HG03066 (cell line): ENCODE results near the gene ANXA5.
"Not testable (repeated sequence)": the region's sequence is repeated elsewhere in the genome, so short reads cannot be mapped to it uniquely, and the experiment has no call there.

Source experiments
- ATAC-seq: cut with Tn5 transposase; IDR thresholded peaks from one replicate; pipeline ENCODE4 v1.9.1; 2021; ENCODE audit warnings: low read depth; ENCODE audit not compliant: unreplicated experiment

ANXA5 gene

DNA sequence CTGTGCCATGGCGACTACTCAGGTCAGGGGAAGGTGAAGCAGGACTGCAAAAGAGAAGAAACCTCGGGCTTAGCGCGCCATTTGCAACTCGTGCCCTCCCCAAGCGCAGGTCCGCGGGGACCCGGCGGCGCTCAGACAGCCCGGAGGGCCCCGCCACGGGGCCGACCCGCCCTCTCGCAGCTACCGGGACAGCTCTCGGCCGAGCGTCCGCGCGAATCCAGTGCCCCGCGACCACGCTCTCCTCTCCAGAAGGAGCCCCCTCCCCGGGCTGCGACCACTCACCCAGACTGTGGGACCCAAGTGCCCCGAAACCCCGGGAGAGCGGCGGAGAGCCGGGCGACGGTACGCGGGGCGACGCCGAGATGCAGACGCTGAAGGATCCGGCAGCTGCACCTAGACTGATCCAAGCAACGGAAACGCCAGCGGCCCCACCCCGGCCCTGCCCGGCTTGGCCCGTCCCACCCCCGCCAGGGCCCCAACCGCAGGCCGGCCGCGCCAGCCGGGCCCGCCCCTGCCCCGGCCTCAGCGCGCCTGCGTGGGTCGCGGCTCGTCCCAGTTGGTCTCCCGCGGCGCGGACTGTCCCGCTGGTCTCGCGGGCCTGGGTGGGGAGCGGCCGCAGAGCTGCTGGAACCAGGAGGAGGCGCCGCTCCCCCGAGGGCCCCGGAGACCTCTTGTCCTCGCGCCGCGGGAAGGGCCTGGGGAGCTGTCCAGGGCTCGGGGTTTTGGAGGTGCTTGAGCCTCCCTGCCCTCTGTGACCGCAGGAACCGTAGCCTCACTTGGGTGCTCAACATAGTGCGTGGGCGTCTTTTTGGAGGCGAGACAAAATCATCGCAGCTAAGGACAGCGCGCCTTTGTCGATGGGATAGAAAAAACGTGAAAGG is at the start of gene ANXA5:
Gene ANXA5, minus strand, starts transcription at position 400 of the 881 bp plus-strand sequence. Its CDS starts 391 bp downstream, at position 9.
- ATAC-seq: peak; percentile 87

DNA sequence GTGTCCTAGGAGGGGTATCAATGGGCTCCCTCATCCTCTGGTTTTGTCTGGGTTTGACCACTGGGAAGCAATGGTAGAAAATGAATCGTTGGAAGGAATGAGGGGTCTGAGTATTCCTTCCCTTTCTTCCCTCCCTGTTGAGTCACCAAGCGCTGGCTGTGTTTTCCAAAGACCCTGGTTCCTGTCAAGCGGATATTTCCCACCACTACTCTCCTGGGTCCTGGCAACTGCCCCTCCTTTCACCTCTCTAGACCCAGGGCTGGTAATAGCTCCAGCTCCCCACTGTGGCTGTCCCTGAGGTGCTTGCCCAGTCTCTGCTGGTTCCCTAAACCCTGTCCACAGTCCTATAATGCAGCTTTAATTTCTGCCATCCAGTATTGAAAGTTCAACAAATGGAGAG is 46.0 kb upstream of the ANXA5 start:
- no peak for ATAC-seq

DNA sequence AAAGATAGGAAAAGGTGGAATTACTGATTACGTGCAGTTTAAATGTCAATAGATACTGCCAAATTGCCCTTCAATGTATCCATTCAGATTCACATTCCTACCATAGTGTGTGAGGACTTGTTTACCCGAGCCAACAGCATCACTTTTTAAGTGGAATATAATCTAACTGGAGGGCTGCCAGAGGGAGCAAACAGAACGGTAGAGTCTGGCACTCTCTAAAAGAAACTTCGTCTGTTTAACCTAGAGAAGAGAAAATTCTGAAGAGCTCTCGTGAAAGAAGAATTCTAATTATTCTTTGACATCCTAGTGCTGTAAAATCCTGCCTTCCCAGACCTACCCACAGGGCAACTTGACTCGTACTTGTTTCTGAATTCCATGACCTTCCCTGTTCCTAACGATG is 45.0 kb upstream of the ANXA5 start:
- no peak for ATAC-seq

DNA sequence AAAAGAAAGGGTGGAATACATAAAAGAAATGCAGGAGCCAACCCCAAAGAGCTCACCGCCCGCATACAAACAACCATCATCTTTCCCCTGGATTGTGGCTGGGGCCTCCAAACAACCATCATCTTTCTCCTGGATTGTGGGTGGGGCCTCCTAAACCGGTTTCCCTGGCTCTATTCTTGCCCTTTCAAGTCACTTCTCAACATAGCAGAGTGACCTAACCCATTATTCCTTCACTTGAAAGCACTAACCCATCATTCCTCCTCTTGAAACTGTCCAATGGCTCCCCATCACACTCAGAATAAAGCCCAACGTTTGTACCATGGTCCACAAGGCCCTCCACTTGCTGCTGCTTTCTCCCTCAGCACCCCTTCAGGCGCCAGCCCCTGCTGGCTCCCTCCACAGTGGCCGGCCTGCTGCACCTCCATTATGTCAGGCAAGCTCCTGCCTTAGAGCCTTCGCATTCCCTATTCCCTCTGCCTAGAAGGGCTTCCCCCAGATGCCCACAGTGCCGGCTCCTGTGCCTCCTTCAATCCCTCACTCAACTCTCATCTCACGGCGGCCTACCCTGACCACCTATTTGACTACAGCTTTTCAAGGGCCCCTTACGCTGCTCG is 44.1 kb upstream of the ANXA5 start:
- no peak for ATAC-seq

DNA sequence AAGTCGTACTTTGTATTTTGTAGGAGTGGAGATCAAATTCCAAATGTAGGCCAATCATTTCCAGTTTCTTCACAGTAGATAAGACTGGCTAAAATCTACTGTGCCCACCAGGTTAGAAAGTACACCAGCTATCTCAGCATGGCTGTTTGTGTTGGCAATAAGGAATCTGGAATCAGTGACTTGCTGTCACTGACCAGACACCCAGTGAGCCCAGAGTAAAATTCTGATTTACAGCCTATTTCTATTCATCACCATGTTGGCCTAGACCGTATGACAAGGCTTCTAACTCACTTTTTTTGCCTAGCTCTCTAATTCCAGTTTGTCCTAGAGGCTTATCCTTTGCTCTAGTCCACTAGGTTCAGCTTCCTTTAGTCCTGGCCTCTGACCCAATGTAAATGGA is 42.8 kb upstream of the ANXA5 start:
- ATAC-seq: no peak

DNA sequence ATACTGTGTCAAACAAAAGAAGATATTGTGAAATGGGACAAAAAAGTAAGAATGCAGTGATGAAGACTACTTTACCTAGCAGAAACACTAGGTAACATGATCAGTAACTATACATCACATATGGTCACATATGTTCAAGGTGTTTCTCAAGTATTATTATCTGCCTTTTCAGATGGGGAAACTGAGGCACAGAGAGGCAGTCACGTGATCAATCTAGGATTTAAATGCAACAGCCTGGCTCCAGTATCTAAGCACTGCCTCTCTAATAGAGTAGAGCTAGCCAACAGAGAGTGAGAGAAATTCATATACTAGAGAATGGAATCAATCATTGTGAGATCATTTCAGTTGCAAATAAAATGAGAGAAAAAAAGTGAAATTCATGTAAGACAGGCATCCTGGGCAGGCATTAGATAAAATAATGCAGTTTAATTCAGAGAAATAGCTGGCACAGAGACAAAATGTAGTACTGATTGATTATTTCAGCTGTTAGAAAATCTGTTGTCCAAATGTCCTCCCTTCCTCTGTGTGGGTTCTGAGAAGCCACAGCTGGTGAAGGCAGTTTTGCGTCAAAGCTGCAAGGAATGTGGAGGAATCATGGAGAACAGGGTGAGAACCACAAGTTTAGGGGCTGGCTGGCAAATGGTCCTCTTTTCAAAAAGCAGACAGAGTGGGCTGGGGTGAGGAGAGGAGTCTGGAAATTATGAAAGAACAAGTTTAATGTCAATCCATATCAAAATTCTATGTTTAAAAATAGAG is 42.2 kb upstream of the ANXA5 start:
- no peak for ATAC-seq

DNA sequence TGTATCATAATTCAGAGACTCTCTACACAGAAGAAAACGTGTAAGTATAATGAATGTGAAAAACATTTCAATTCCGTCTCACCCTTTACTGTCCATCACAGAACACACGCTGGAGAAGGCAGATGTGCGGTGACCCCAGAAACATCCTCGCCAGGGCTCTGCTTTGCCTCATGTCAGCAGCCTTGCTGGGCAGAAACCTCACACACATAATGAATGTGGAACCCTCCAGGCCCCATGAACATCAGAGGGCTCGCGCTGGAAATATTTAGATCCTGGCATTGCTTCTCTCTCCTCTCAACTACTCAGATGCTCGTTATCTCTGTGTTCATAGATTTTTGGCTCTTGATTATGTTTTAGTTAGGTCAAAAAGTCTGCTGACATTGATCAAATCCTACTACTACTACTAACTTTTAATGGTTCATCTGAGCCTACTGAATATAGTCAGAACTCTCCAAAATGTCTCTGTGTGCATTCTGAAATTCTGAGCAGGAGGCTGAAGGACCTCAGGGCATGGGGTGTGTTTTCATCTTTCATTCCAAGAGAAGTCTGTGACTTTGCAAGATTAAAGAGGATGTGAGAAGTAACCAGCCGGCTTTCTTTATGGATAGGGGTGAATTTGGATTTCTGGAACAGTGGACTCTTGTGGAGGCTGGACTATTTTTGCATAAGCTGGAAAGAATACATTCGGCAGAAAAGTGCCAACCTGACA is 41.2 kb upstream of the ANXA5 start:
- no peak for ATAC-seq

DNA sequence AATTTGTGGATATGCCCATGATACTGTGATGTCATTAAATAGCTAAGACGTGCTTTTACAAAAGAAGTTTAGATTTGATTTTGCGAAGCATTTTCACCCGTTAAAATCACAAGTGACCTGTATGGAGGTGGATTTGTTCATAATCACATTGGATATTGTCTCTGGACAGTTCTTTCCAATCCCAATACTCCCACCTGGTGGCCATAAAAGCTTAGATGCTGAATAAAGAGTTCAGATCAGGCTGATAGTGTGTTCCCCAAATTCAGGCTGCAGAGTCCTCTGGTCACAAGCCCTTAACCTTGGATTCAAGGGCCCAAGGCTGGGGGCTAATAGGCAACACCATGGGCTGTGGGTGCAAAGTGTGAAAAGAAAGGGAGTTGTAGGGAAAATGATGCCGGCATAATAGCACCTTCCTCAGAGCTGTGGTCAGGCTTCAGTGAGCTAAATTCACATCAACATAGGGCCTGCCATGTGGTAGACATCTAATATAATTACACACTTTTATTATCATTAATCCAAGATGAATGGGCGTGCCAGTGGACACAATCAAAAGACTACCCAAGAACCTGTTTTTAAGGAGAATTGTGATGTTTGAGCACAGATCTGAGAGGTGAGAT is 40.1 kb upstream of the ANXA5 start:
- ATAC-seq: no peak

DNA sequence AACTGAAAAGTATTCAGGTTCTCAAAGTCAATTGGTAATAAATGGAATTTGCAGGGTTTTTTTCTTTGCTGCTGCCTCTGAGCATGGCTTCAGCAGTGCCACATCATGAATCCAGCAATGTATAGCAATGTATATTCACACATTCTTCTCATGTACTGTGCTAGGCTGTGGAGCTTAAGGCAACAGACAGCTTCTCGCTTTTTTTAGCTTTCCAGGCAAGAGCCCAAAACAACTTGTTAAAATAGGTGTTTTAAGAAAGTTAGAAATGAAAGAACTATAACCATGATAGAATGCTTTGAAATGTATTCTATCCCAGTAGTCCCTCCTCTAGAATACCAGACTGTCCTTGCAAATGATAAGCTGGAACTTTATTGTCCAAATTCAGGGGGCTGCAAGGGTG is 37.8 kb upstream of the ANXA5 start:
- no peak for ATAC-seq

DNA sequence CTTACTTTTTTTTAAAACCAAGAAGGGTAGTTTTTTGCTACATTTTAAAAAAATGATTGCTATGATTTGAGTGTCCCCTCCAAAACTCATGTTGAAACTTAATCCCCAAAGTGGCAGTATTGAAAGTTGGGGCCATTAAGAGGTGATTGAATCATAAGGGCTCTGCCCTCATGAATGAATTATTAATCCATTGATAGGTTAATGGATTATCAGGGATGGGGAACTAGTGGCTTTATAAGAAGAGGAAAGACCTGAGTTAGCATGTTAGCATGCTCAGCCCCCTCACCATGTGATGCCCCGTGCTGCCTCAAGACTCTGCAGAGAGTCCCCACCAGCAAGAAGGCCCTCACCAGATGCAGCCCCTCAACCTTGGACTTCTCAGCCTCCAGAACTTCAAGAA is 37.2 kb upstream of the ANXA5 start:
- ATAC-seq: no peak

DNA sequence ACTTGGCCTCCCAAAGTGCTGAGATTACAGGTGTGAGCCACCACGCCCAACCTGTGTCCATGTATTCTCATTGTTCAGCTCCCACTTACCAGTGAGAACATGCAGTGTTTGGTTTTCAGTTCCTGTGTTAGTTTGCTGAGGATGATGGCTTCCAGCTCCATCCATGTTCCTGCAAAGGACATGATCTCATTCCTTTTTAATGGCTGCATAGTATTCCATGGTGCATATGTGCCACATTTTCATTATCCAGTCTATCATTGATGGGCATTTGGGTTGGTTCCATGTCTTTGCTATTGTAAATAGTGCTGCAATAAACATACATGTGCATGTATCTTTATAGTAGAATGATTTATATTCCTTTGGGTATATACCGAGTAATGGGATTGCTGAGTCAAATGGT is 33.0 kb upstream of the ANXA5 start:
- ATAC-seq: not testable (repeated sequence)

DNA sequence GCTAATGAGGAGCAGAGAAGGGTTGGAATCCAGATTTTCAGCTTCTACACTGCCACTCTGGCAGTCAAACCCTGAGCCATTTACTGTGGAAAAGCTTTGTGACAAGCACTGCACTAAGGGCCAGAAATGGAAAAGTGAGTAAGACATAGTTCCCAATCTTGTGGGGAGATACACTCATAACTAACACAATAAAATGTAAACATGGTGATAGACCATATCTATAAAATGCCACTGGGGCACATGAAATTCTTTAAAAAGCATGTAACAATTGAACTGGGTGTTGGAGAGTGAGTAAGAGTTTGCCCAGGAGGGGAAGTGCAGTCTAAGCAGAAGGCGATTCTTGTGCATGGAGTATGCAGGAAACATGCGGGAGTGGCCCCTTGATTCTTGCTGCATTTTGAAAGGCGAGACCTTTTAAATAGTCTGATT is 32.0 kb upstream of the ANXA5 start:
- no peak for ATAC-seq

DNA sequence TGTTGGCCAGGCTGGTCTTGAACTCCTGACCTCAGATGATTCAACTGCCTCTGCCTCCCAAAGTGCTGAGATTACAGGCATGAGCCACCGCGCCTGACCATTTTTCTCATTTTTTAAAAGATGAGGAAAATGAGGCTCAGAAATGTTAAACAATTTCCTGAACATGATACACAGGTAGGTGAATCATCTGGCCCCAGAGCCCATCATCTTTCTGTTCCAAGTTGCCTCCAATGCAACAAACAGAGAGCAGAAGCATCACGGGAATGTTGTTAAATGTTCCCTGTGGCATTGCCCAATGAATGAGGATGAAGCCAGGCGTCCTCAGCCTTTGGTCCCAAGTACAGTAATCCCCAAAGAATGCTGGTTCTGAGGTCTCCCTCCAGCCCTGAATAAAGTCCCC is 31.3 kb upstream of the ANXA5 start:
- no peak for ATAC-seq

DNA sequence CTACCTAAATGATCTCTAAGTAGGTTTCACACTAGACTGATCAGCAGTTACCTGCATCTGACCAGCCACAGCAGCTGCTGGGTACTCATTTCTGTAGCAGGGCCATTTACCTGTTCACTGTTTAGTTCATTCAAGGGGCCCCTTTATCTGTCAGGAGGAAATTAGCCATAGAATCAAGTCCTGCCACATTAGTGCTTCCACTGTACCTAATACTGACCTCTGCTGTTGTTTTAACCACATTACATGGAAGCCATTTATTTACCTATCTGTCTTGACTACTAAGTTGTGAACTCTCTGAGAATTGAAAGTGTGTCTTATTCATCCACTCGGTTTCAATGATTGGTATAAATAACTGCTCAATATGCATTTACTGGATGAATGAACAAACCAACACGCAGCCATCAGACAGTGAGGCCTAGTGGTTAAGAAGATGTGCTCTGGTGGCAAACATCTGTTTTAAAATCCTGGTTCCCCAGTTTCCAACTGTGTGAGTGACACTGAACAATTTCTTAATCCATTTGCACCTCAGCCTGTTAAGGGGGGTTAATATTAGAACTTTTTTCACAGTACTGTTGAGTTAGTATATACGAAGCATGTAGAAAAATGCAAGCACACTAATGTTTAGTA is 30.0 kb upstream of the ANXA5 start:
- ATAC-seq: peak; percentile 97

DNA sequence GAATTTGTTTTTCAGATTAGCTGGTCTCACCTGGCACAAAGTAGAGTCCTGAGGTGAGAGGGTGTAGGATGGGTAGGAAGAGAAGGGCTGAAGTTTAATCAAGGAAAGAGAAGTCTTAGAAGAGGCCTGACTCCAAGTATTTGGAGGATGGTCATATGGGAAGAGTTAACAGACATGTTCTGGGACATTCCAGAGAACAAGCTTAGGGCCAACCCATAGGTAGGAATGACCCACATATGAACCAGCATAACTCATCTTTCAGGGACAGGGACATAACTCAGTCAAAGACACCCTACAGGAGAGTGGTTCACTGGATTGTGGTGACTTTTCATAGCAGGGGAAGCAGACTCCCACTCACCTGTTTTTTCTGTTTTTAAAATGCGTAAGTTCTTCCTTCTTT is 27.9 kb upstream of the ANXA5 start:
- ATAC-seq: no peak

DNA sequence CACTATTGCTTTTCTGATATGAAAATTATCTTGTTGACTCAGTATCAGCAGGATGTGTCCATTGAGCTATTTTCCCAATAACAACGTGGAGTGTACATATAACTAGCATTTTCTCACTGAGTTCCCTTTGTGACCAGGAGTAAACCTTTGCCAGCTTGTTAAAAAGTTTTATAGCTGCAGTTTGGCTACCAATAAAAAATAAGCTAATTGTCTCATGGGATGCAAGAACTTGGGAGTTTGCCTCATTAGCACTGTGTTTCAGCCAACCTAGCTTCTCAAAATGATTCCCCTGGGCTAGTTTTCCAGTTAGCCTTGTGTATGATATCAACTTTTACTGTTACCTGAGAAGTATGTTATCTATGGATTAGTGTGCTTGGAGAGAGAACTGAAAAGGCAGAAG is 24.9 kb upstream of the ANXA5 start:
- ATAC-seq: no peak

DNA sequence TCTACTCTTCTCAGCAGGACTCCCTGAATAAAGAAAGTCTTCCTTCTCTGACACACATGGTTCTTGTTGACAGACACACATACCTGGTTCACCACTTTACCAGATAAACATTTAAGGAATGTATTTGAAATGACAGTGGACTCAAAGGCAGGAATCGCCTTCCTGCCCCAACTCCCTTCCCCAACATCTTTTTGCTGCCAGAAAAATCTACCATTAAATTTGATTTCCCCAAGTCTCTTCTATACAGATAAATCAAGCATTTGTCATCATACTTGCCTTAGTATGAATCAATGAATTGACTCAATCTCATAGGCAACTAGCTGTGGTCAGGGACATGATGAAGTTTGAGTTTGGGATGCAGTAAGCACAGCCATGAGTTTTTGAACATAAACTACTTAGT is 23.3 kb upstream of the ANXA5 start:
- no peak for ATAC-seq

DNA sequence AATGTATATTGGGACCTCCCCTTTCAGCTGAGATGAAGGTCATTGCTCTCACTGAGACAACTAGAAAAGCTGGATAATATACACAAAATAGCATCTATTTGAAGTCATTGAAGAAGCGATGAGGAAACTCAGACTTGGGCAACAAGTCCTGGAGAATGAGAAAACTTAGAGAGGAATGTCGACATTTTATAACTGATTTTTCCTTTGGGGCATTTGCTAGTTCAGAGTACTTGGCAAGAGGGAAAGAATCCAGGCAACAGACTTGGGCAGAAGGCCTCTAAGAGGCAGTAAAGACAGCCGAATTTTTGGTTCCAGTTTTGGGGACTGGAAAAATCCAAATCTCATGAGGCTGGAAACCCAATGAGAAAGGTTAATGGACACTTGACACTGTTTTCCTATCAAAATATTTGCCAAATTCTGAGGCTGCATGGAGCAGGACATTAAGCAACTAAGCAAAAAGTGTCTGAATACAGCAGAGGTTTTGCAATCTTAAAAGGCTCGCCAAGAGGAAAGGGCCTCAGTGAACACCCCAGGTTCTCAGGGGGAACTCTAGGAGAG is 21.0 kb upstream of the ANXA5 start:
- ATAC-seq: no peak

DNA sequence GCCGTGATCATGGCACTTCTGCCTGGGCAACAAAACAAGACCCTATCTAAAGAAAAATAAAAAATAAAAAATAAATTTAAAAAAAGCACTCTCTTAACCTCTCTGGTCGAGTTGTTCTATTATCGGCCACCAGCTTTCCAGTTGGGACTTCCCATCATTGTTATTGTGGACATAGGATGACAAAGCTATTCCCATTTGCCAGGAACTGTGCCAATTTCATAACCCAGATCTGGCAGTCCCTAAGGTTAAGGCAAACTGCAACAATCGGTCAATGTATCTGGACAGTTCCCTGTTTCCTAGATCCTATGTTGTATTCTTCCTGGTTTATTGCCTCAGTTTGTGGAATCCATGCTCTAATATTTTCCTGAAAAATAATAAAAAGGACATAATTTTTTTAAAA is 17.8 kb upstream of the ANXA5 start:
- no peak for ATAC-seq

DNA sequence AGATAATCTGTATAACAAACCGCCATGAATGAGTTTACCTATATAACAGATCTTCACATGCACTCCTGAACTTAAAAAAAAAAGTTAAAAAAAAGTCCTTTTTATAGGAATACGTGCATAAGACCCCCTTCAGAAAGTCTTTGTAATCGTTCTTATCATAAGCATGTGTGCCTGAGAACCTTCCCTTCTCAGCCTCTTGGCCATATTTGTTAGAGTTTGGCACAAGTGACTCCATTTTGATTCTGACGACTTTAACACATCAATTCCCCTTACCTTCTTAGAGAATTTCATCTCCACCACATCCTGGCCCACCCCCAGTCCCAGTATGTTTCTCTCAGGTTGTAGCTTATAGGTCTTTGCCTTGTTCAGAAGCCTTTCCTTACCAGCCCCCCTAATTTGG is 16.0 kb upstream of the ANXA5 start:
- ATAC-seq: no peak
